SK-N-SH (cell line): ENCODE data around the gene SOWAHA. TPM values are rescaled to one million over a fixed set of nuclear protein-coding genes. Genes with fewer than 3 reads are reported as not detected.

Experiments used
- CTCF ChIA-PET: fragments of 300-600, 350-600 bp; formaldehyde crosslinking; extraction: SDS; loops from one replicate; lab custom pipeline; 2021; lab: Yijun Ruan, JAX
- POLR2A ChIA-PET: fragments of 350-600 bp; sonication (Branson Sonifier 250); formaldehyde crosslinking; extraction: SDS; loops from one replicate; lab custom pipeline; 2020; ENCODE audit warnings: antibody characterized with exemption, inconsistent platforms; lab: Yijun Ruan, JAX
- DNase-seq: peaks from one replicate; pipeline ENCODE4 v3.0.0; 2012
- H2AFZ ChIP-seq: fragments of 200-600 bp; sonication (generic); 2 replicates; pipeline ENCODE4 v1.8.1; 2016; ENCODE audit warnings: antibody characterized with exemption, mild to moderate bottlenecking, low read depth
- H3F3A ChIP-seq: fragments of 200-600 bp; sonication (generic); replicated peaks from 2 replicates; pipeline ENCODE3; 2016; ENCODE audit warnings: antibody characterized with exemption, mild to moderate bottlenecking; ENCODE audit not compliant: insufficient read depth
- H3K27ac ChIP-seq, 2 experiments: fragments of 200-500 bp in 1 of 2; fragments of 200-600 bp in 1 of 2; sonication (Bioruptor generic) in 1 of 2; sonication (generic), shearing (Covaris generic) in 1 of 2; 2 replicates each; pipeline versions ENCODE4 v1.5.1 to v1.6.1; 2014 to 2016; ENCODE audit warnings: low read depth in 2 of 2, inconsistent platforms in 1 of 2, low read length in 1 of 2, mild to moderate bottlenecking in 1 of 2, mixed read lengths in 1 of 2
- H3K27me3 ChIP-seq: fragments of 200-600 bp; sonication (generic), shearing (Covaris generic); 2 replicates; pipeline ENCODE4 v1.6.1; 2016; ENCODE audit warnings: mixed run types; ENCODE audit not compliant: insufficient read depth
- H3K36me3 ChIP-seq, 2 experiments: fragments of 200-500 bp in 1 of 2; fragments of 200-600 bp in 1 of 2; sonication (Bioruptor generic) in 1 of 2; sonication (generic) in 1 of 2; replicated peaks in 1 of 2; 2 replicates each; pipeline versions ENCODE3 to v1.5.1; 2014 to 2016; ENCODE audit warnings: low read length in 1 of 2, mild to moderate bottlenecking in 1 of 2; ENCODE audit not compliant: insufficient read depth in 2 of 2, control insufficient read depth in 1 of 2
- H3K4me1 ChIP-seq, 2 experiments: fragments of 200-500 bp in 1 of 2; fragments of 200-600 bp in 1 of 2; sonication (Bioruptor generic) in 1 of 2; sonication (generic), shearing (Covaris generic) in 1 of 2; 2 replicates each; pipeline versions ENCODE4 v1.5.1 to v1.6.1; 2014 to 2016; ENCODE audit warnings: low read depth in 1 of 2, low read length in 1 of 2, mixed run types in 1 of 2; ENCODE audit not compliant: insufficient read depth in 2 of 2, control insufficient read depth in 1 of 2
- H3K4me2 ChIP-seq: fragments of 200-600 bp; sonication (generic), shearing (Covaris generic); 2 replicates; pipeline ENCODE4 v1.6.1; 2017; ENCODE audit warnings: mixed run types
- H3K4me3 ChIP-seq, 2 experiments: fragments of 200-500 bp in 1 of 2; fragments of 200-600 bp in 1 of 2; sonication (Bioruptor generic) in 1 of 2; sonication (generic), shearing (Covaris generic) in 1 of 2; 2 replicates each; pipeline versions ENCODE4 v1.5.1 to v1.8.1; 2014 to 2016; ENCODE audit warnings: low read depth in 2 of 2, inconsistent platforms in 1 of 2, low read length in 1 of 2, mild to moderate bottlenecking in 1 of 2, mixed read lengths in 1 of 2, moderate library complexity in 1 of 2
- H3K79me2 ChIP-seq: fragments of 200-600 bp; sonication (generic); 2 replicates; pipeline ENCODE4 v1.8.1; 2017; ENCODE audit warnings: mild to moderate bottlenecking; ENCODE audit not compliant: insufficient read depth
- H3K9ac ChIP-seq: fragments of 200-600 bp; sonication (generic); 2 replicates; pipeline ENCODE4 v1.6.1; 2017; ENCODE audit warnings: mixed run types
- H3K9me2 ChIP-seq: fragments of 200-600 bp; sonication (generic); 2 replicates; pipeline ENCODE4 v1.6.1; 2017; ENCODE audit warnings: mixed run types
- H3K9me3 ChIP-seq: fragments of 200-600 bp; sonication (generic); 2 replicates; pipeline ENCODE4 v1.6.1; 2017; ENCODE audit warnings: mixed run types, mild to moderate bottlenecking, moderate library complexity
- H4K20me1 ChIP-seq: fragments of 200-600 bp; sonication (generic); 2 replicates; pipeline ENCODE4 v1.6.1; 2017; ENCODE audit warnings: mild to moderate bottlenecking, mixed run types; ENCODE audit not compliant: insufficient read depth
- CHD2 ChIP-seq: fragments of 150-350 bp; IDR thresholded peaks from 2 replicates; pipeline ENCODE4 v1.6.1; 2018; ENCODE audit warnings: low read length; ENCODE audit not compliant: partially characterized antibody
- ELF1 ChIP-seq: IDR thresholded peaks from 2 replicates; pipeline ENCODE4 v1.4.0; 2012
- EZH2phosphoT487 ChIP-seq: fragments of 200-600 bp; sonication (generic); IDR thresholded peaks from 2 replicates; pipeline ENCODE4 v1.6.1; 2017; ENCODE audit warnings: low read depth, mixed run types, mild to moderate bottlenecking, antibody characterized with exemption, moderate library complexity, borderline replicate concordance
- FOXJ3 ChIP-seq: sonication (generic); formaldehyde crosslinking; IDR thresholded peaks from 2 replicates; pipeline ENCODE4 v1.5.1; 2020; ENCODE audit warnings: mild to moderate bottlenecking, missing genetic modification reagents
- GABPA ChIP-seq: IDR thresholded peaks from 2 replicates; pipeline ENCODE4 v1.4.0; 2012; ENCODE audit warnings: low read depth, mild to moderate bottlenecking
- JUND ChIP-seq: IDR thresholded peaks from 2 replicates; pipeline ENCODE4 v1.4.0; 2012
- NFIC ChIP-seq: IDR thresholded peaks from 2 replicates; pipeline ENCODE4 v1.4.0; 2012; ENCODE audit warnings: borderline replicate concordance
- NRF1 ChIP-seq: IDR thresholded peaks from 2 replicates; pipeline ENCODE4 v1.6.1; 2012; ENCODE audit warnings: low read depth, mild to moderate bottlenecking, low read length
- RCOR1 ChIP-seq: fragments of 150-350 bp; IDR thresholded peaks from 2 replicates; pipeline ENCODE4 v1.6.1; 2017; ENCODE audit warnings: antibody characterized with exemption, low read length
- RFX5 ChIP-seq: IDR thresholded peaks from 2 replicates; pipeline ENCODE4 v1.6.1; 2012; ENCODE audit warnings: mild to moderate bottlenecking, improper control_type of control experiment, low read length
- RXRA ChIP-seq: IDR thresholded peaks from 2 replicates; pipeline ENCODE4 v1.4.0; 2012; ENCODE audit warnings: low read depth, mild to moderate bottlenecking, borderline replicate concordance
- TAF1 ChIP-seq: IDR thresholded peaks from 2 replicates; pipeline ENCODE4 v1.6.1; 2012; ENCODE audit warnings: low read depth, mild to moderate bottlenecking, low read length, moderate library complexity, borderline replicate concordance
- TEAD4 ChIP-seq: IDR thresholded peaks from 2 replicates; pipeline ENCODE4 v1.4.0; 2012; ENCODE audit warnings: mild to moderate bottlenecking, borderline replicate concordance; ENCODE audit not compliant: insufficient read depth
- YY1 ChIP-seq: IDR thresholded peaks from 2 replicates; pipeline ENCODE4 v1.4.0; 2012; ENCODE audit warnings: low read depth, mild to moderate bottlenecking
- WGBS: methylation state at CpG from one replicate; pipeline ENCODE4 v1.1.6; 2017; ENCODE audit warnings: low lambda C conversion rate; 5-methylcytosine and 5-hydroxymethylcytosine counted together
- polyA plus RNA-seq, 3 experiments: library from polyadenylated mRNA; depleted of rRNA; stranded (reverse); fragments of >200 nt; gene quantifications; 2 replicates each; pipeline ENCODE4 v1.2.3, GENCODE V29; 2012
- TF ChIP-seq, protein P1 (sequence below): fragments of 150-350 bp; IDR thresholded peaks from 2 replicates; pipeline ENCODE4 v1.6.1; 2016; ENCODE audit warnings: mild to moderate bottlenecking, low read depth, low read length
- TF ChIP-seq, protein P2 (sequence below): fragments of 200-600 bp; sonication (generic); IDR thresholded peaks from 2 replicates; pipeline ENCODE4 v1.6.1; 2017; ENCODE audit warnings: antibody characterized with exemption, mild to moderate bottlenecking, moderate library complexity
- TF ChIP-seq, protein P3 (sequence below): IDR thresholded peaks from 2 replicates; pipeline ENCODE4; 2012
- TF ChIP-seq, protein P4 (sequence below): IDR thresholded peaks from 2 replicates; pipeline ENCODE4 v1.4.0; 2012; ENCODE audit warnings: low read depth
- TF ChIP-seq, protein P5 (sequence below): IDR thresholded peaks from 2 replicates; pipeline ENCODE4 v1.4.0; 2012; ENCODE audit warnings: low read depth, borderline replicate concordance

Gene SOWAHA
- polyA plus RNA-seq, 1 of the 3 experiments (the other 2 are of a cell fraction), result 0.30 TPM

DNA sequence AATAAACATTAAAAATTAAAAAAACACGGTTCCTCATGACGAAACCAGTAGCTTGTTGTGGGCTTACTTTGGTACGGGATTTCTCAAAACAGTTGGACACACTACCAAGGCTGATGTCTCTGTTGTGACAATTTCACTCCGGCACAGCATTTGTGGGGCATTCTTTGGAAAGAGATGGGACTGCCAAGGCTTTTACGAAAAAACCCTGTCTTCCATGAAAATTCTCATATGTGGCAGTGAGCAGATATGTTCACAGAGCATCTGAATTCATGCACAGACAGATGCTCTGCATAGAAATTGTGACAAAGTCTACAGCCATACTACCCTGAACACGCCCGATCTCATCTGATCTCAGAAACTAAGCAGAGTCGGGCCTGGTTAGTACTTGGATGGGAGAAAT is 35.2 kb downstream of the SOWAHA start:
- TF ChIP-seq TAF1, result no peak
- TF ChIP-seq TEAD4, result no peak
- TF ChIP-seq, protein P1, sequence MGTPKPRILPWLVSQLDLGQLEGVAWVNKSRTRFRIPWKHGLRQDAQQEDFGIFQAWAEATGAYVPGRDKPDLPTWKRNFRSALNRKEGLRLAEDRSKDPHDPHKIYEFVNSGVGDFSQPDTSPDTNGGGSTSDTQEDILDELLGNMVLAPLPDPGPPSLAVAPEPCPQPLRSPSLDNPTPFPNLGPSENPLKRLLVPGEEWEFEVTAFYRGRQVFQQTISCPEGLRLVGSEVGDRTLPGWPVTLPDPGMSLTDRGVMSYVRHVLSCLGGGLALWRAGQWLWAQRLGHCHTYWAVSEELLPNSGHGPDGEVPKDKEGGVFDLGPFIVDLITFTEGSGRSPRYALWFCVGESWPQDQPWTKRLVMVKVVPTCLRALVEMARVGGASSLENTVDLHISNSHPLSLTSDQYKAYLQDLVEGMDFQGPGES, result no peak
- no peak for TF ChIP-seq NRF1
- TF ChIP-seq, protein P2, sequence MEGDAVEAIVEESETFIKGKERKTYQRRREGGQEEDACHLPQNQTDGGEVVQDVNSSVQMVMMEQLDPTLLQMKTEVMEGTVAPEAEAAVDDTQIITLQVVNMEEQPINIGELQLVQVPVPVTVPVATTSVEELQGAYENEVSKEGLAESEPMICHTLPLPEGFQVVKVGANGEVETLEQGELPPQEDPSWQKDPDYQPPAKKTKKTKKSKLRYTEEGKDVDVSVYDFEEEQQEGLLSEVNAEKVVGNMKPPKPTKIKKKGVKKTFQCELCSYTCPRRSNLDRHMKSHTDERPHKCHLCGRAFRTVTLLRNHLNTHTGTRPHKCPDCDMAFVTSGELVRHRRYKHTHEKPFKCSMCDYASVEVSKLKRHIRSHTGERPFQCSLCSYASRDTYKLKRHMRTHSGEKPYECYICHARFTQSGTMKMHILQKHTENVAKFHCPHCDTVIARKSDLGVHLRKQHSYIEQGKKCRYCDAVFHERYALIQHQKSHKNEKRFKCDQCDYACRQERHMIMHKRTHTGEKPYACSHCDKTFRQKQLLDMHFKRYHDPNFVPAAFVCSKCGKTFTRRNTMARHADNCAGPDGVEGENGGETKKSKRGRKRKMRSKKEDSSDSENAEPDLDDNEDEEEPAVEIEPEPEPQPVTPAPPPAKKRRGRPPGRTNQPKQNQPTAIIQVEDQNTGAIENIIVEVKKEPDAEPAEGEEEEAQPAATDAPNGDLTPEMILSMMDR, result no peak
- no peak for TF ChIP-seq GABPA
- TF ChIP-seq, protein P3, sequence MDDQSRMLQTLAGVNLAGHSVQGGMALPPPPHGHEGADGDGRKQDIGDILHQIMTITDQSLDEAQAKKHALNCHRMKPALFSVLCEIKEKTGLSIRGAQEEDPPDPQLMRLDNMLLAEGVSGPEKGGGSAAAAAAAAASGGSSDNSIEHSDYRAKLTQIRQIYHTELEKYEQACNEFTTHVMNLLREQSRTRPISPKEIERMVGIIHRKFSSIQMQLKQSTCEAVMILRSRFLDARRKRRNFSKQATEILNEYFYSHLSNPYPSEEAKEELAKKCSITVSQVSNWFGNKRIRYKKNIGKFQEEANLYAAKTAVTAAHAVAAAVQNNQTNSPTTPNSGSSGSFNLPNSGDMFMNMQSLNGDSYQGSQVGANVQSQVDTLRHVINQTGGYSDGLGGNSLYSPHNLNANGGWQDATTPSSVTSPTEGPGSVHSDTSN, result no peak
- no peak for TF ChIP-seq YY1
- no peak for TF ChIP-seq EZH2phosphoT487
- no peak for TF ChIP-seq FOXJ3
- TF ChIP-seq, protein P4, sequence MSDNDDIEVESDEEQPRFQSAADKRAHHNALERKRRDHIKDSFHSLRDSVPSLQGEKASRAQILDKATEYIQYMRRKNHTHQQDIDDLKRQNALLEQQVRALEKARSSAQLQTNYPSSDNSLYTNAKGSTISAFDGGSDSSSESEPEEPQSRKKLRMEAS, result no peak
- TF ChIP-seq ELF1, result no peak
- no peak for TF ChIP-seq JUND
- Histone ChIP-seq H3K9me2 (no peaks in the 10 kb centered on the region), H3K27ac (no peak overlapping the region), H2AFZ (no peak overlapping the region), H4K20me1 (no peaks in the 10 kb centered on the region), H3K4me1 (no peaks in the 10 kb centered on the region), H3K4me2 (no peak overlapping the region), H3K4me3 (no peak overlapping the region), H3F3A (no peaks in the 10 kb centered on the region), H3K79me2 (no peaks in the 10 kb centered on the region), H3K27me3 (no peaks in the 10 kb centered on the region), H3K36me3 (no peaks in the 10 kb centered on the region), H3K9ac (no peak overlapping the region), H3K9me3 (no peaks in the 10 kb centered on the region)
- no peak for DNase-seq
- WGBS, result 89% methylated on average over 8 of the region's 8 CpGs
- ChIA-PET POLR2A (no interaction called here), CTCF (no interaction called here)

DNA sequence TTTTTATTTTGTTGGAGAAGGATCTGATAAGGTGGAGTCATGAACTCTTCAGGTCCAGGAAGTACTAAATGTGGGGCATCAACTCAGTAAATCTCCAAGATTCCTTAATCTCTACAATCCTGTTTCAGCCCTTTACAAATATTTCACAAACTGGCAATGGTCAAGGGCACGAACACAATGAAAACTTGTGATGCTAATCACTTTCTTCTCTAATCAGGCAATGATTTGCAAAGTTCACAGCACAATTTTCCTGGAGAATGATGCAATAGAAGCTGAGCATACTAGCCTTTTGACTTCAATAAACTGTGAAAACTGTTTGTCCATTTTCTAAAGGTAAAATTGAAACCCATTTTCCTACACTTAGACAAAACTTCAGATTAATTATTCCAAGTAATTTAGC is 36.2 kb downstream of the SOWAHA start:
- no peak overlapping the region for H3K9ac ChIP-seq
- peaks cover 5% of the 10 kb centered on the region for H3F3A ChIP-seq
- no peaks in the 10 kb centered on the region for H3K79me2 ChIP-seq
- H3K27me3 ChIP-seq, result no peaks in the 10 kb centered on the region
- no peak for TF ChIP-seq RXRA
- TF ChIP-seq EZH2phosphoT487, result no peak
- TF ChIP-seq, protein P1, result no peak
- no peak for TF ChIP-seq RFX5
- TF ChIP-seq, protein P5, sequence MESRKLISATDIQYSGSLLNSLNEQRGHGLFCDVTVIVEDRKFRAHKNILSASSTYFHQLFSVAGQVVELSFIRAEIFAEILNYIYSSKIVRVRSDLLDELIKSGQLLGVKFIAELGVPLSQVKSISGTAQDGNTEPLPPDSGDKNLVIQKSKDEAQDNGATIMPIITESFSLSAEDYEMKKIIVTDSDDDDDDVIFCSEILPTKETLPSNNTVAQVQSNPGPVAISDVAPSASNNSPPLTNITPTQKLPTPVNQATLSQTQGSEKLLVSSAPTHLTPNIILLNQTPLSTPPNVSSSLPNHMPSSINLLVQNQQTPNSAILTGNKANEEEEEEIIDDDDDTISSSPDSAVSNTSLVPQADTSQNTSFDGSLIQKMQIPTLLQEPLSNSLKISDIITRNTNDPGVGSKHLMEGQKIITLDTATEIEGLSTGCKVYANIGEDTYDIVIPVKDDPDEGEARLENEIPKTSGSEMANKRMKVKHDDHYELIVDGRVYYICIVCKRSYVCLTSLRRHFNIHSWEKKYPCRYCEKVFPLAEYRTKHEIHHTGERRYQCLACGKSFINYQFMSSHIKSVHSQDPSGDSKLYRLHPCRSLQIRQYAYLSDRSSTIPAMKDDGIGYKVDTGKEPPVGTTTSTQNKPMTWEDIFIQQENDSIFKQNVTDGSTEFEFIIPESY, result no peak
- TF ChIP-seq NFIC, result no peak
- no peak for TF ChIP-seq RCOR1
- no peak for TF ChIP-seq CHD2
- no peak overlapping the region for H3K4me2 ChIP-seq
- H3K4me1 ChIP-seq, result no peaks in the 10 kb centered on the region
- H3K36me3 ChIP-seq, result no peaks in the 10 kb centered on the region
- H3K9me3 ChIP-seq, result no peaks in the 10 kb centered on the region
- no peaks in the 10 kb centered on the region for H4K20me1 ChIP-seq
- H3K27ac ChIP-seq, result no peak overlapping the region
- ChIA-PET POLR2A (no interaction called here), CTCF (interaction anchor here (1.0 kb wide), 1 partner anchor 19 kb away, joined by 3 read pairs; the partner anchor contains the start of gene SHROOM1)
- WGBS, result 28% methylated on average over 1 of the region's 1 CpG
- no peak overlapping the region for H3K4me3 ChIP-seq
- no peak overlapping the region for H2AFZ ChIP-seq
- no peak for DNase-seq
- H3K9me2 ChIP-seq, result no peaks in the 10 kb centered on the region
